ENCODE results near the gene RNF144A.

The RNF144A gene

DNA sequence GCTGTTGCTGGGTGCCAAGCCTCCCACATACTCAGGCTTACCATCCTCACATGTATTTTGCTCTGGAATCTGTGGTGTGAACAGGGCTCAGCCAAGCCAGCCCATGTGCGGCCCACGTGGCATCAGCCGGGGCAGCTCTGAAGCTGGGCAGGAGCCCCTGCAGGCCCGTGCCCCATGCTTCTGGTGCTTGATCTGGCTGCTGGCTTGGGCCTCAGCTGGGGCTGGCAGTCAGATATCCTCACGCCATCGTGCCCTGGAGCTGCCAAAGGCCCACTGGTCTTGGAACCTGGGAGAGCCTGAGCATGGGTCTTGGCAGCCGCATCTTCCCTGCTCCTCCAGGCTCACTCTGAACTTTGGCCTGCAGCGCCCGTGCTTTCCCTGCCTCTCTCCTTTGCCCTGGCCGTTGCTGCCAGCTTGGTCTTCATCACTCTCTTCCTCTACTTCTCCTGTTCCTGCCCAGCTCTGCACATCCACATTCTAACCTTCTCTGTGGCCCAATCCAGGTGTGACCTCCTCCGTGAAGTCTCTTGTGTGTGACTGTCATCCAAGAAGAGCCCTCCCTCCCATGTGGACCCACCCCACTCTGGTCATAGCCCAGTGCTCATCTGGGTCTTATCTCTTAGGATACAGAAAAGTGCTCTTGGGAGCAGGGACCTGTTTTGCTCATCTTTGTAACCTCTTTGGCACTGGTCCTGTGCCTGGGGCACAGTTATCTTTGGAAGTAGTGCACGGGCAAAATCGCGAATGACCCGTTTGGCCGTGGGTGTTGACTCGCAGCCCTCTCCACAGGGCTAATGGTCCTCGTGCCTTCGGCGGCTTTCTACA, 116.1 kb downstream of the RNF144A start:
- in situ Hi-C loops (cut with MboI; ENCODE audit: low sequenced_read_pairs): no loop called here

DNA sequence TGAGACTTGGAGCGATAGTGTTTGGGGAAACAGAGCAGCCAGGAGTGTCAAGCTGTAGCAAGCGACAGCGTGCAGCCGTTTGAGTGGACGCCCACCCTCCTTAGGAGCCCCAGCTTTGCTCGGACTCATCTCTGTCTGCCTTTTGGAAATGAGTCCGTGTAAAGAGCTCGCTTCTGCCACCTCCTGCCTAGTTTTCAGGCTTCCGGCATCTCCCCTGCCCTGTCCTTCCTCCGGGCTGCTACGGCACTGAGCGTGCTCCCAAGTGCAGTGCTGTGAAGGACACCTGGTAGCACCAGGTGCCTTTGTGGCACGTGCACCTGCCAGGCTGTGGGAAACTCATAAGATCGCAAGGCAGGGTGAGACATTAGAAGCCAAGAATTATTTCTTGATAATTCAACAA, 117.1 kb downstream of the RNF144A start:
- in situ Hi-C loops (cut with MboI; ENCODE audit: low sequenced_read_pairs): no loop called here

DNA sequence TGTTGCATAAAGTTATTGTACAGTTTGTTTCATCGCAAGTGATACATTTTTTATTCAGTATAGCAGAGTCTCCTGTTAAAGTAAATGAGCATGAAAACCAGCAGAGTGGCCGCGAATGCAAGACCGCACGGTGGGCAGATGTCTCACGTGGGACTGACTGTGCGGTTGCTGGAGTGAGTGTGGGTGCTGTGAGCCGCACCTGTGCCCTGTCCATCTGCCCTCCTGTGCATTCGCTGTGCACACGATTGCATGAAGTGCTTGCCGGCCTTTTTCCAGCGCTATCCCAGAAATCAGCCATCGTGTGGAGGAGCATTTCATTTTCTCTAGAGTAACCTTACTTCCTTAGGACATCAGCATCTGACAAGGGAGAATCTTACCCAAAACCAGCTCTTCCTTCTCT, 118.7 kb downstream of the RNF144A start:
- in situ Hi-C loops (cut with MboI; ENCODE audit: low sequenced_read_pairs): no loop called here

GRCh38 chr2:7037340-7038333, 120.4 kb downstream of the RNF144A start:
- in situ Hi-C loops (cut with MboI; ENCODE audit: low sequenced_read_pairs): no loop called here

- in situ Hi-C loops (cut with MboI; ENCODE audit: low sequenced_read_pairs): no loop called here
Observed at GRCh38 chr2:7040547-7040946, 123.3 kb downstream of the RNF144A start.

- in situ Hi-C loops (cut with MboI; ENCODE audit: low sequenced_read_pairs): no loop called here
Observed at GRCh38 chr2:7041421-7041820, 124.2 kb downstream of the RNF144A start.

GRCh38 chr2:7043690-7044089, 126.5 kb downstream of the RNF144A start:
- in situ Hi-C loops (cut with MboI; ENCODE audit: low sequenced_read_pairs): no loop called here

DNA sequence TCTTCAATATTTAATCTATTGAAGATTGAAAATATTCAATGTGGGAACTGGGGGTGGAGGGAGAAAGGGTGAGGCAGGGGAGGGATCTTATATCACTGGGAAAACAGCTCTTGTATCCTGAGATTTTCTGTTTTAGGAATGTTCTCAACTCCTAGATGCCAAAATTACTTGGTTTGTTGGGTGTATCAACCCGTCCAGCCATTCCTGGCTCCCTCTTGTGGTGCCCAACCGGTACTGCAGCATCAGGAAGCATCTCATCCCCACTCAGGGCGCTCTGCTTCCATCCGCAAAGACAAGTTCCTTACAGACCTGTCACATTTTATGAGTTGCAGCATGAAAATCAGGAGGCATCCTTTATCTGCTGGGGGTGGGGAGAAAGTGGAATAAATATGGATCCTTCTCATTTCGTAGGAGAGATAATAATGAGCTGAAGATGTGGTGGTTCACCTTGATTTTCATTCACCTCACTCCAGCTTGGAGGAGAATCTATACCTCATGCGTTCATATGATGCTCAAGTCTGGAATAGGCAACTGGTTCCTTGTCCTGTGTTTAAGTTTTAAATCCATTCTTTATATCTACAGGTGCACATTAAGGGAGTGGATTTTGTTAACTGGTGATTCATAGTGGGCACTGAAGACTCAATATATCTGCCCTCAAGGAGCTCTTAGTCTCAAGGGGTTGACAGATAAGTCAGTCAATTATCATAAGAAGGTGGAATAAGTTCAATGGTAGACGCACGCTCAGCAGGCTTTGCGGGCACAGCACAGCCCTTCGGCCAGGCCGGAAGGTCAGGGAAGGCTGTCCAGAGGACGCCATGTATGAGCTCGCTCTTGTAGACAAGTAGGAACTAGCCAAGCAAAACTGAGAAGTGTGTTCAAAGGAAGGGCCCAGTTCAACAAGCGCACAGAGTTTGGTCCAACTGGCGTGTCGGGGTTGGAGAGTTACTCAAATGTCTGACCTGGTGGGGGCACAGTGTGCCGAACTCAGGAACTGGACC, 127.3 kb downstream of the RNF144A start:
- in situ Hi-C loops (cut with MboI; ENCODE audit: low sequenced_read_pairs): no loop called here

DNA sequence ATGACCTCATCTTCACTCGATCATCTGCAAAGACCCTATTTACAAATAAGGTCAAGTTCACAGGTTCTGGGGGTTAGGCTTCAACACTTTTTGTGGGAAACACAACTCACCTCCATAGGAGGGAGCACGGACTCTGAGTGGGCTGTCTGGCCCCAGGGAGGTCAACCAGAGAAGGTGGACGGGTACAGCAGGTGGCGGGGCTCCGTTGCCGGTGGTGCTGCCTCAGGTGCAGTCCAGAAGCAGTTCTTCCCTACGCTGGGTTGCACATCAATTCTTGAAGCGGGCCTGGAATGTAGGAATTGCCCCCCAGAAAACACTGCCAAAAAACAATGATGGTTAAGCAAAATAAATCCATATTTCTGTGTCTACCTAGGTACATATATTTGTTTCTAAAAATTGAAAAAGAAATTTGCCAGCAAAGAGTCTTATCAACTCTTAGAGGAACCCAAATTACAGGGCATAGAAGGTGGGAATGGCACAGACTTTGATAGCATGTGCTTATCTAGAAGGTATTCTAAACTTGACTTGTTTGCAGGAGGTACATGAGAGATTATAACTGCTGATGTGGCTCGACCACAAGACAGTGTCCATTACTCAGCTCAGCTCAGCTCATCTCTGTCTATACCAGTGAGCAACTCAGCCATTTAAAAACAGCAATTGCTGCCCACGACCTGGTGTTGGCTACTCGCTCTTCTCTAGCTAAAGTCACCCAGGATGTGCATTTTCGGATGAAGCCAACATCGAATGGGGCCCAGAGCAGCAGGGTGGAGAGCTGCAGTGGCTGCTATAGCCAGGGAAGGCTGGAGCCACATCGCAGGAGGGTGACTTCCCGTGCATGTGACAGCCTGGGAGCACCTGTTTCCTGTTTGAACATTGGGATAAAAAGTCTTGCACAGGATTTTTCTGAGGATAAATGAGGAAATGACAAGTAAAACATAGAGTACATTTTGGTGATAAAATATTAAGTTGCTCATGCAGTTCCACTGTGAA, 128.7 kb downstream of the RNF144A start:
- in situ Hi-C loops (cut with MboI; ENCODE audit: low sequenced_read_pairs): no loop called here

DNA sequence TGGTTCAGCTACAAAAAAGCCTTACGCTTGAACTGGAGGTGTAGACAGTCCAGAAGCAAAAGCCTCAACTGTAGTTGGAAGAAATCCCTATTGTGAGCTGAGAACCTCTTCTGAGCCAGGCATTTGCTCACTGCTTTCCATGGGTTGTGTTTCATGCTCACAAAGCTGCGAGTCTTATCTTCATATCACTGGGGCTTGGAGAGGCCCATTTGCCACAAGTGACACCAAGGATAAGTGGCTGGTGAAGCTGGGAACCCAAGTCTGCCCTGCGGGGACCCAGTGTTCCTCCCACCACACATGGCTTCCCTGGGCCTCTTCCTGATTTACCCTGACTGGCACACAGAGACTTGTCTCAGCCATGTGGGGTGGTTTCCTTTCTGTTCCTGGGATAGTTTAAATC, 130.4 kb downstream of the RNF144A start:
- in situ Hi-C loops (cut with MboI; ENCODE audit: low sequenced_read_pairs): no loop called here

DNA sequence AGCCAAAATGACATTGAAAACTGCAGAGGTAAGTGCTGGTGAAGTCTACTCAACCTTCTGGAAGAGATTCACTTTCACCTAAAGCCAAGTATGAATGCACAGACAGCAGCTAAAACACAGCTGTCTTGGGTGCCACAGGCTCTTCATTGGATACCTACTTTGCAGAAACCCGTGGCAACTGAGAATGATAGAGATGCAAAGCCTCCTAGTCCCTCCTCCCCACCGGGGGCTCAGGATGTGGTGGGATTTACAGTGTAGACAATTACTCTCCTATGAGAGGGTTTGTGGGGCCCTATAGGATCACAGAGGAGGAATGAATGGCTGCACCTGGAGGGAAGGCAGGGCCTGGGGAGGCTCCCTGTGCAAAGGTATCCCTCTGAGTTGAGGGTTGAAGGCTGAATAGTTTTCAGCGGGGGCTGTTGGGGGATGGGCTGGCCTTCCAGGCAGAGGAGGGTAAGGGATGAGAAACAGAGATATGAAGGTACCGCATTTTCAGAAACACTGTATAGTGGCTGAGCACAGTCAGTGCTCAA, 131.6 kb downstream of the RNF144A start:
- in situ Hi-C loops (cut with MboI; ENCODE audit: low sequenced_read_pairs): no loop called here

DNA sequence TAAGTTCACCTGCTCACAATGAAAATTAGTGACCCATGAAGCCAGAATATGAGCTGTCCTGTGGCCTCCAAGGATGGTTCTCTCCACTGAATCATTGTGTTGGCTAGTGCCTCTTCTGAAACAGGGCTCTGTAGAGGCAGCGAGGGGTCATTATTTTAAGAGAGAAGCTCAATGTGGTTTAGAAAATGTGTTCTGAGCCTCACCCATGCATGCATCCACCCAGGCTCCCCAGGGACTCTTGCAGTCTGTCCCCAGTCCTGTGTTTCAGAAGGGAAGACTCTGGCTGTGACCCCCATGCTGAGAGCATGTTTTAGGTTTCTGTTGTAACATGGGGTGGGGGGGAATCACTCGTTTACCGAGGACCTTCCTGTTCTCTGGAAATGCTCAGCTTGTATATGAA, 135.2 kb downstream of the RNF144A start:
- in situ Hi-C loops (cut with MboI; ENCODE audit: low sequenced_read_pairs): no loop called here

DNA sequence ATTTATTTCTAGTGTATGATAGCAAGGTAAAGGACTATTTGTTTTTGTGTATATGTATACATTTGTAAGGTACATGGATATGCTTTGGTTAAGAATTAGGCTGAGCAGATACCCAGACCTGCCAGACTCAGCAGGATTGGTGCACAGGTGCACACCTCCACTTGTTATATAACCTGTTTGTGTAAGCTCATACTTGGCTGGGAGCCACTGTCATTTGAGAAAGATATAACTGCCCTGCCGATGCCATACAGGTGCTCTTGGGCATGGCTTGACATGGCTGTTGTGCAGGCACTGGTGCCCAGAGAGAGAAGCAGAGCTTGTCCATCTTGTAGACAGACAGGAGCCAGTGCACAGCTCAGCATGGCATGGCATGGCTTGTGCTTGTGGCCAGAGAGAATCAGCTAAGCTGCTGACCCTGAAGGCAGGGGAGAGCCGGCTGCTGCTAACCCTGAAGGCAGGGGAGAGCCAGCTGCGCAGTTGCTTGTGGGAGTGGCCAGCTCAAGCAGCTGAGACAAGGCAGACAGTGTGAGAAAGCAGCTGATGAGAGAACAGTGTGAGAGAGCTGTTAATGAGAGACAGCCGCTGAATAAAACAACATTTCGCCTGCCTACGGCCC, 136.5 kb downstream of the RNF144A start:
- in situ Hi-C loops (cut with MboI; ENCODE audit: low sequenced_read_pairs): no loop called here

DNA sequence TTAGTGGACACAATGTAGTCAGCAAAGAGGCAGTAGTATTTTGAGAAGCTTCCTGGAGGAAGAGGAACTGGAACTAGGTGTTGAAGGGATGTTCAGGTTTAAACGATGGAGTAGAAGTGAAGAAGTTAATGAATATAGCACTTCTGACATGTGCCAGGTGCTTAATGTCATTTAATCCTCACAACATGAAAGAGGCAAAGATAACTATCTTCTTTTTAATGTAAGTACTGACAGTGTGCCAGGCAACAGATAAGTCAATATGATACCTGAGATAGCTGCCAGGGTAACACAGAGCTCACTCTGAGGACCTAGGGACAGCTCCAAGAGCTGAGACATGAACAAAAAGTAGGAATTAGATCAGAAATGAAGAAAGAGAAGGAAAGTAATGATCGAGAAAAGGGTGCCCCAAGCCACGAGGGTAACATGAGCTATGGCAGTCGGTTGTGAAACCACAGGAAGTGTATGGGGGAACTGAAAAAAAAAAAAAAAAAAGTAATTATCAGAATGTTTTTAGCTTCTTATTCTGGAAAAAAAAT, 140.7 kb downstream of the RNF144A start:
- in situ Hi-C loops (cut with MboI; ENCODE audit: low sequenced_read_pairs): no loop called here

DNA sequence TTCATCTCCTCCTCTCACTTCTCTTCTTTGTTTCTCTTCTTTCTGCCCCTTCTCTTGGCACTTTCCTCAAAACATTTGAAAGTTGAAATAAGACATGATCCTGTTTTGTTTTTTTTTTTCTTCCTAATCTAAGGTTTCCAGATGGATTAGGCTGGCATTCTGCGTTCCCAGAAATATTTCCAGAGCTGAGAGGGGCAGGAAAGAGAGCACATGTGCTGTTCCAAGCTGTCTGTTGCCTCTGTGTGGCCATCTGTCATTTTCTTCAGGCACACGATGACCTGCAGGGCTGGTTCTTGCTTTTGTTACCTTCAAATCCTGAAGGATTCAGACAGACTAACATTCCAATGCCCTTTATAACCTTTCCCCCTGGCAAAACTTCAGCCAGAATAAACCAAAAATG, 142.9 kb downstream of the RNF144A start:
- in situ Hi-C loops (cut with MboI; ENCODE audit: low sequenced_read_pairs): no loop called here

DNA sequence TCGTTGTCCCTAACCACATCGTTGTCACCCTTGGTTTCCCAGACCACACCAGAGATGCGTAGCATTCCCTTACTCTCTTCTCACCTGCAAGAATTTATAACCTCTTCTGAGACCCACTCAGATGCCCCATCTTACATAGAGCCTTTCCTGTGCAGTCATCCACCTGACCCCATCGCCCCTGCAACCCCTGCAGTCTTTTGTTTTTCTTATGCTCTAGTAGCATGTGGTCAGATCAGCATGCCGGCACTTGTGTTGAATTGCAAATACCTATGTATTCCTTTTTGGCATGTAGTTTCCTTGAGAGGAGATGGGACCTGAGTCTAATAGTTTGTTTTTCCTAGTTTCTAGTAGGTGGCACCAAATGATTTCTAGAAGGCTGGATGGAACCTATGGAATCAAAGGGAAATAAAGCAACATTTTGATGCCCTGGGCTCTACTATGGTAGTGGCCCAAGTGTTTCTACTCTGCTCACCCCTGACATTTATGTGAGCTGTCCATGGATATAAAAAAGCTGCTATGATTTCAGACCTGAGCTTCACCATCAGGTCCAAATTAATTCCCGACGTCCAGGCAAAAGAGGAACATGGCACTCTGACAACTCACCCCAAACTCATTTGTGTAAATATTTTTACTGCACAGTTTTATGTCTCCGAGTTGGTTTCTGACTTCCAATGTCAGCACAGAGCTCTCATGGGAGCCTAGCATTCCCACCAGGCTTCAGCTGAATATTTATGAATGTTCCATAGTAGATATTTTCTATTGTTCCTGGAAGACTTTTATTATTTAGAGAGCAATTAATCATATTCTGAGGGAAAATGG, 143.6 kb downstream of the RNF144A start:
- in situ Hi-C loops (cut with MboI; ENCODE audit: low sequenced_read_pairs): no loop called here

DNA sequence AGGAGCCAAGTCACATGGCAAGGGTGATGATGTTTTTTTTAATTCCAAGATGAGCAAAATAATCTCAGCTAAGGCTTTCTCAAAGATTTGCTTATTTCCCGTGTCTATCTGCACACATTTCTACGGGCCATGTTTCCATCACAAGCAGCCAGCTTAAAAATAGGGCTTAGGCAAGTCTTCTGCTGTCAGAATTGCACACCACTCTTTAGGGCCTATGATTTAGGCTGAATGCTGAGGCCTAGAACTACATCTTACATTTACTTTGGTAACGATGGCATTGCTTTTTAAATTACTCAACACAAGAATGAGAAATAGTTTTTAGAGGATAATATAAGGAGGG, 144.2 kb downstream of the RNF144A start:
- in situ Hi-C loops (cut with MboI; ENCODE audit: low sequenced_read_pairs): no loop called here

GRCh38 chr2:7061921-7062320, 144.7 kb downstream of the RNF144A start:
- in situ Hi-C loops (cut with MboI; ENCODE audit: low sequenced_read_pairs): no loop called here

Data from HL-60/S4 (cell line).